GM18520 (cell line): ENCODE measurements around the gene PIEZO1.

Experiments
- ATAC-seq: cut with Tn5 transposase; IDR thresholded peaks from one replicate; pipeline ENCODE4 v1.9.1; 2021; ENCODE audit not compliant: unreplicated experiment

PIEZO1 gene

DNA sequence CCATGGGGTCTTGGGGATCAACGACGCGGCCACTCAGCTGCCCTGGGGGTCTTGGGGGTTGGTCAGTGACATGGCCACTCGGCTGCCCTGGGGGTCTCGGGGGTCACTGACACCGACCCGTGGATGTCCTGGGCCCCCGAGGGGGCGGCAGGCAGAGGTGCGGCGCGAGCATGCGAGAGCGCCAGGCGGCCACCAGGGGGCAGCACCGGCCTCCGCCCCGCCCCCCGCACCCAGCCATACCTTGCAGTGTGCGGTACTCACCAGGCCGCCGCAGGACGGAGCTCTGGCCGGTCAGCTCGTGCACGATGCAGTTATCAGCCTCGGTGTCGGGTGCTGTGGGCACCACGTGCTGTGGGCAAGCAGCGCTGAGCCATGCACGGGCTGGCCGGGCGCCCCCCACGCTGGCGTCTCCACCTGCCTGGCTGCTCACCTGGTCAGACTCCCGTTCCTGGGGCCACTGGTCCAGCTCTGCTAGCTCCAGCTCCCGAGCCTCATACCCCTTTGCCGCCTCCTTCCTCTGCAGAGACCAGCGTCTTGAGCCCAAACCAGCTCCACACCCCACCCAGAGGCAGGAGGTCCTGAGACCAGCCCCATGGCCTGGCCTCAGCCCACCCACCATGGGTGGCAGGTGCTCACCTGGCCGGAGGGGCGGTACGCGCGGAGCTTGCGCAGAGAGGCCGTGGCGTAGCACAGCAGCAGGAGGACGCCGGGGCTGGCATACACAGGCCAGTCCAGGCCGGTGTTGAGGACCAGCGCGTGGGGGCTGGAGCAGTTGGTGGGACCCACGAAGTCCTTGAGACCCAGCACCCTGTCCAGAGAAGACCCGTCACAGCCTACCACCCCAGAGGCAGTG is 47.5 kb downstream of the PIEZO1 start:
- ATAC-seq = peak; percentile 51

DNA sequence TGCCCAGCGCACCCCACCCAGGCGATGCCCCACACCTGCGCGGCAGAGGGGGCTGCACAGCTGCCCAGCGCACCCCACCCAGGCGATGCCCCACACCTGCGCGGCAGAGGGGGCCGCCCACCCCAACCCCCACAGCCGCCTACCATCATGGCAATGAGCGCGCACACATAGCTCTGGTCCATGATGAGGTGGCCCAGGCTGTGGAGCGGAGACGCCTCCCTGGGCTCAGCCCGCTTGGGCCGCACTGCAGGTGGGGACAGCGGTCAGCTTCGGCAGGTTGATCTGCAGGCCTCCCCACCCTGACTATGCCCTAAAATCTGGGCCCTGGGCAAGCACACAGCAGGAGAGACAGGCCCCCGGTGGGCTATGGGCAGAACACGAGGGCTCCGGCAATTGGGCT is 48.5 kb downstream of the PIEZO1 start:
- ATAC-seq = no peak

DNA sequence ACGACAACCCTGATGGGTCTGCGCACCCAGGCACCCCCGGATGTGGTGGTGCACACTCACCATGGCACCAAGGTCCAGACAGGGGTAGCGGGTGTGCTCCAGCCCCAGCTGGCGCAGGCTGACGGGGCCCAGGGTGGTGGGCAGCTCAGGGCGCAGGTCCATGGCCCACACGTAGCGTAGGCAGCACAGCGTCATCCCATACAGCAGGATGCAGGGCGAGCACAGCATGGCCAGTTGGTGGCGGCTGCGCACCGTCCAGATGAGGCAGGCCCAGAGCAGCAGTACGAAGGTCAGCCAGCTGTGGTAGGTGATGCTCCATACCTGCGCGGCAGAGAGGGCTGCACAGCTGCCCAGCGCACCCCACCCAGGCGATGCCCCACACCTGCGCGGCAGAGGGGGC is 48.9 kb downstream of the PIEZO1 start:
- ATAC-seq = no peak

DNA sequence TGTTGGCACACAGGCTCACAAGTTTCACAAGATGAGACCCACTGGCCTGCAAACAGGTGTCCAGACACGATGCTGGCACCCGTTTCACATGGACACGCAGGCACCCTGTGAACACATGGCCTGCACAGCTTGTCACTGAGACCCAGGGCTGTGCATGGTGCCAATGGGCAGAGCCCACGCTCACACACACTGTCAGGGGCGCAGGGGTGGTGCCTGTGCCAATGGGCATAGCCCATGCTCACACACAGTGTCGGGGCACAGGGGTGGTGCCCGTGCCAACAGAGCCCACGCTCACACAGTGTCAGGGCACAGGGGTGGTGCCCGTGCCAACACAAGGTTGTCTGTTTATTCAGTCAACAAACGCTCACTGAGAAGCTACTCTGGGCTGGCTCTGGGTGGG is 49.4 kb downstream of the PIEZO1 start:
- no peak for ATAC-seq

DNA sequence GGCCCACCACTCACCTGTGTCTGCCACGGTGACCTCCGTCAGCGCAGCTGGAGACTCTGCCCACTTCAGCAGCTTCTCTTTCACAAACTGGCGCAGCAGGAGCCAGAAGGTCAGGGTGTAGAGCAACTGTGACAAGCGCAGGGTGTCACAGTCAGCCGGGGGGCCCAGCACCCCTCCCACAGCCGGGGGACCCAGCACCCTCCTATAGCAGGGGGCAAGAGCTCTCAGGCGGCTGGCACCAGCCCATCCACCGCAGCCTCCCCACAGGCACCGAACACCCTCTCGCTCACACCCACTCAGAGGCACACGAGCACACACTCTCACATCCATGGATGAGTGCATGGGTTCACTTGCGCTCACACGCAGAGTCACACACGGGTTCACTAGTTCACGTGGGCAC is 49.9 kb downstream of the PIEZO1 start:
- no peak for ATAC-seq

DNA sequence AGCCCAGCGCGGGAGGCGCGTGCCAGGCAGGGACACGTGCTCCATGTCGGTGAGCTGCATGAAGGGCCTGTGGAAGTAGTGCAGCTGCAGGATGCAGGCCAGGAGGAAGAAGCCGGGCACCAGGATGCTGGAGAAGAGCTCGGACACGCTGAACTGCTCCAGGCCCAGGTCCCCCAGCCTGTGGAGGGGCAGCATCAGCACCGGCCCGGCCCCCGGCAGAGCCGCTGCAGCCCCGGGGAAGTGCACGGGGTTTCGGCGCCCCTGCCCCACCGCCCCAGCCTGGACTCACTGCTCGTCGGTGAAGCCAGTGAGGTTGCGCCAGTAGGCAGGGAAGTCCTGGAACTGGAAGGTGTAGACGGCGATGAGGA is 50.7 kb downstream of the PIEZO1 start:
- no peak for ATAC-seq

DNA sequence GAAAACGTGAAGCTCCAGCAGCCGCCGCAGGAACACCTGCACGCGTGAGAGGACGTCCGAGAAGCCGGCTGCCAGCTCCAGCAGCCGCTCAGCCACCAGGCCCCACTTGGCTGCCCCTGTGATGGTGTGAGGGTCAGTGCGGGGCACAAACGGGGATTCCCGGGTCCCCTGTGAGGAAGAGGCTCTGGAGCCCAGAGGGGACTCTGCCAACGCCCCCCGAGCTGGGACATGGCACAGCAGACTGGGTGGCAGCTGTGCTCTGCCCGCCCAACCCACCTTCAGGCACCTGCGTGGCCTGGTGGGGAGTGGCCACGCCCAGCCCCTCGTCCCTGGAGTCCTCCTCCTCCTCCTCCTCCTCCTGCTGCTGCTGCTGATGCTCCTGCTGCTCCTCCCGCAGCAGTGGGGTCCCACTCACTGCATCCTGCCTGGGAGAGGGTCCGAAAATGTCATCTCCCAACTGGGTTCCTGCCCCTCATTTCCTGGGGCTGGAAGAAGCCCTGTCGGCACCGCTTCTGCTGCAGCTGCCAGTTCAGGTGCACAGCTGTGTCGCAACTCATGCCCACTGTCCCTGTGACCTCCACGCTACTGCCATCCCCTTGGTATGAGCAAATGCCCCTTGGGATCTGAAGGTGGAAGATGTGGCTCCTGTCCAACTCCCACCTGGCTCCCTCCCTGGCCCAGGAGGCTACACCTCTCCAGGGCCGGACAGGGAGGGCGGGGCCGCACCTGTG is 51.2 kb downstream of the PIEZO1 start:
- no peak for ATAC-seq

DNA sequence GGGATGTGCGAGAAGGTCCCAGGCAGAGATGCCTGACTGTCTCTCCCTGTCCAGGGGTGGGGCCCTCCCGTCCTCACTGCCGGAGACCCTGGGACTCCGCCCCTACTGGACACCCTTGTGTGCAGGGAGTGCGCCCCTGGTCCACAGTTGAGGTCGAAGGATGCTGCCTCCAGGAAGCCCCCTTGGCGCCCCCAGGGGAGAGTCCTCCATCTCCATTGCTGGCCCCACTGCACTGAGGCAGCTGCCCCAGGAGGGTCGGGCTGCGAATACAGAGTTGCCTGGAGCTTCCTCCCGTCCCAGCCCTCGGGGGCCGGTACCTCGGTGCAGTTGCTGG is 52.1 kb downstream of the PIEZO1 start:
- no peak for ATAC-seq

DNA sequence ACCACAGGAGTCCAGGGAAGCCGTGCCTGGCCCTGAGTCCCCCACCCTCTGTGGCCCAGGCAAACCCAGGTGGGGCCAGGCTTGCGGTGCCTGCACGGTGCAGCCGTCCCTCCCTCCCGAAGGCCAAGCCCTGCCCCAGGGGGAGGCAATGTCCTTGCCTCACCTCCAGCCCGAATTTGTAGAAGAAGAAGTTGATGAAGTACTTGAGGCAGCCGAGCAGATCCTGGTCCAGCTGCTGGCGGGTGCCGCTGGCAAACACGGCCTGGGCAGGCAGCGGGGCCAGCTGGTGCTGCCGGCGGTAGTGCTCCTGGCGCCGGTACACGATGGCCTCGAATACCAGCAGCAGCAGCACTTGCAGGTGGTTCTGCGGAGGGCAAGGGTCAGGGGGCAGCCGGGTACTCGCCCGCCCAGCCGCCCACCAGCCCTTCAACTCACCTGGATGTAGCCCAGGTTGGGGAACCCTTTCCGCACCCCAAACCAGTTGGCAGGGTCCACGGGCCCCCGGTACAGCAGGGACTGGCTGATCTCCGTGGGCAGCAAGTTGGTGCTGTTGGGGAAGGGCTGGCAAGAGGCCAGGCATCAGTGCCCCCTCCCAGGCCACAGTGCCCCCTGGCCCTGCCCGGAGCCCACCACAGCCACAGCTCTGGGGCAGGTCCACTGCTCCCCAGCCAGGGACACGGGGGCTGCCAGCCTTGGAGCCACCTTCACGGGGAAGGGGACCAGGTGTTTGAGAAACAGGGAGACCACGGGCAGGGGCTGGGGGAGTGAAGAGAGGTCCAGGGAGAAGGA is 52.7 kb downstream of the PIEZO1 start:
- ATAC-seq = no peak

DNA sequence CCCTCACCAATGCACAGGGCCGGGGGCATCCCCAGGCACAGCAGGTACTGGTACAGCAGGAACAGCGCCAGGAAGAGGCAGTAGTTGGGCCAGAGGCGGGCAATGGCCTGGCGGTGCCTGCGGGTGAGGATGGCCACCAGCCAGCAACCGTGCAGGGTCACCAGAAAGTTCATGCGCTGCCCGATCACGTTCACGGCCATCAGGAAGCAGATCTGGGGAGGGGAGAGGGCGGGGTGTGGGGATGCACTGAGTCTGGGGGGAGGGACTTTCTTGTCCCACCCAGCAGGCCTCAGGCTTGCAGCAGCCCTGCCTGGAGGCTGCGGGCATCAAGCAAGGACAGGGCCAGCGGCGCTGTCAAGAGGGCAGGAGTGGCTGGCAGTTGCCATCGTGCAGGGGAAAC is 53.3 kb downstream of the PIEZO1 start:
- no peak for ATAC-seq

DNA sequence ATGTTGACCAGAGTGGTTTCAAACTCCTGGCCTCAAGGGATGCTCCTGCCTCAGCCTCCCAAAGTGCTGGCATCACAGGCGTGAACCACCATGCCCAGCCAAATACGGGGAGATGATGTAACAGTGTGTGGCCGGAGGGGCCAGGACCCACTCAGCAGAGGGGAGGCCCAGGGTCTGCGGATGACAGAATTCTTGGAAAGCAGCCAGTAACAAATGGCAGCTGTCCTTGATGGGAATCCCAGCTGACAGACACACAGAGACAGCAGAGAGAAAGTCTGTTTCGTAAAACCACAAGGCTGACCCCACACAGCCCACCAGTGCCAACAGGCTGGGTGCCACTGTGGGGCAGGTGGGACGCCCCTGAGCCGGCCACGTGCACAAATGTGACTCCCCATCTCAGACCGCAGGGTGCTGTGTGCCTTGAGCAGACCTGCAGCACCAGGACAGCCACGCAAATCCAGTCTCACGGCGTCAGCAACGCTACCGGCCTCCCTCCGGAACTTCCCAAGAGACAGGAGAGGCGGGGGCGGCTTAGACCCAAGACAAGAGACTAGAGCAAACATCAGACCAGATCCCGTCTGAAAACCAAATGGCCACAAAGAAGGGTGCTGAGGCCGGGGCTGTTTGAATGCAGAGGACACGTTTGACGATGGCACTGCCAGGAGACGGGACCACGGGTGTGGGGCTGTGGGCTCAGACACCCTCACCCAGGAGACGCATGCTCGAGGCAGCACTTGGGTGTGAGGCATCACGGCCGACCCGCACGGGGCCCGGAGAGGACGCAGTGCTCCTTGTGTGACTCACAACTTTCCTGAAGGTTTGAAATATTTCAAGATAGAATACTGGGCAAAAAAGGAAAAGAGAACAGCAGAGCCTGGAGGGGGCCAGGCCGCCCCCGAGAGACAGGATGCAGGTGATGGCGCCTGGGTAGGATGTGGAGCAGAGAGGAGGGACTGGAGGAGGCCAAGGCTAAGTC is 54.1 kb downstream of the PIEZO1 start:
- no peak for ATAC-seq

DNA sequence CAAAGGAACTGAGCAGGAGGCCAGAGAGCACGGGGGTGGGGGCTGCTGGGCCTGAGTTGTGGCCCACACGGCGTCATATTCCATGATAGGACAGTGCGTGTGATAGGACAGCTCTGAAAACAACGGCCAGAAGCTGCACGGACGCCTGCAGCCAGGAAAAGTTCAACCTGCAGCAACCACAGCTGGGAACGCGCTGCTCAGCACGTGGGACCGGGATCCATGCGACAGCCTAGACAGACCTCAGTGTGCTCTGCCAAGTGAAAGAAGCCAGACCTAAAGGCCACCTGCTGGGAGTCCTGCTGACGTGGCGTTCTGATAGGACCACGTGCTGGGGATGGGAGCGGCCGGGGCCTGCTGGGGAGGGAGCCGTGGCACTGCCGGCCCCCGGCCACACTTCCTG is 57.1 kb downstream of the PIEZO1 start:
- no peak for ATAC-seq

DNA sequence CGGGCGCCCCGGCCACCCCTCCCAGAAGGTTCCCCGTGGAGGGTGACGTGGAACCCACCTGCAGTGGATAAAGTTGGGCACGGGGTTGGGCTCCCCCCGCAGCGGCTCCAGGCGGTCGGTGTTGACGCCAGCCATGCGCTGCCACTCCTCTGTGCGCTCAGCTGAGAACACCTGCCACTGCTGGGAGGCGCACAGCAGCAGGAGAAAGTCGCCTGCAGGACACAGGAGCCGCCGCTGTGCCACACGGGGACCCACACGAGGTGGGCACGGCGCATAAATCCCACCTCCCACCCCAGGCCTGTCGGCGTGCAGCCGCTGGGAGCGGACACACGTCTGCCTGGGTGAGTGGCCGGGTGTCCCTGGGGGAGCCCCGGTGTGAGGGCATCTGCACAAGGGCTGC is 58.0 kb downstream of the PIEZO1 start:
- no peak for ATAC-seq

DNA sequence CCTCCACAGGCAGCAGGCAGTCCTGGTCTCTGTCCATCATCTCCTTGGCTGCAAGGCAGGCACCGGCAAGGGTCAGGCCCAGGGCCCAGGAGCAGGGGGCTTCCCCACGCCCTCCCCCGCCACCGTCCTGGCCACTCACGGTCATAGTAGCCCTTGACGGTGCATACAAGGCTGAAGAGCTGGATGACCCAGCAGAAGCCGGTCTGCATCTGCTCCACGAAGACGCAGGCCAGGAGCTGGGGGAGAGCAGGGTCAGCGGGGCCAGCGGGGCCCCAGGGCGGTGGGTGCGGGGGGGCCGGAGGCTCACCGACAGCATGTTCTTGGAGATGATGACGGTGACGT is 58.6 kb downstream of the PIEZO1 start:
- no peak for ATAC-seq

DNA sequence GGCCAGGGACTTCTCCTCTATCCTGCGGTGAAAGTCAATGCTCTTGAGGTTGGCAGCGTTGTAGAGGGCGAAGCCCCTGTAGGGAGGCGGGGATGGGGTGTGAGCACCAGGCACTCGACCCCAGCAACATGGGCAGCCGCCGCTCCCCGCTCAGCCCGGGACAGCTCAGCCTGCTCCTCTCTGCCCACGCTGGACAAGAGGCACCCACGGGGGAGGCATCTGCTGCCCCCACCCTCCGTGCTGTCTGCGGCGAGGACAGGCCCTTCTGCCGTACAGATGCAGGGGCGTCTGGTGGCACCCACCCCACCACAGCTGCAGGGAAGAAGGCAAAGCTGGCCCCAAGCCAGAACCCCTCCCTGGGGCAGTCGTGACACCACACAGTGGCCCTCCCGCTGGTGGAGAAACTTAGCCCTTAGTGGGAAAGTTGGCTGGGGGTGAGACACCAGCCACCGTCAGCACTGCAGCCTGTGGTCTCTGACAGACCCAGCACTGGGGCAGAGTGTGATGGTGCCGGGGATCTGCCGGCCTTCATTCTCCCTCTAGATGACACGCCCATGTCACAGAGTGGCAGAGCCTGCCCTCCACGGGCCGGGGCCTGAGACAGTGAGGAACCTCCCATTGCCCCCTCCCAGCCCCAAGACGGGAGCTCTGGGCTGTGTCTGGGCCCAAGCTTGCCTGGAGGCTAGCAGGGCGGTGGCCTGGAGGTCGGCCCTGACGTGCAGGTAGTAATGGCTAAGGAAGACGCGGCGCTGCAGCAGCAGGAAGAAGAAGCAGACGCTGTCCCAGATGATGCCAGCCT is 59.2 kb downstream of the PIEZO1 start:
- ATAC-seq = no peak

DNA sequence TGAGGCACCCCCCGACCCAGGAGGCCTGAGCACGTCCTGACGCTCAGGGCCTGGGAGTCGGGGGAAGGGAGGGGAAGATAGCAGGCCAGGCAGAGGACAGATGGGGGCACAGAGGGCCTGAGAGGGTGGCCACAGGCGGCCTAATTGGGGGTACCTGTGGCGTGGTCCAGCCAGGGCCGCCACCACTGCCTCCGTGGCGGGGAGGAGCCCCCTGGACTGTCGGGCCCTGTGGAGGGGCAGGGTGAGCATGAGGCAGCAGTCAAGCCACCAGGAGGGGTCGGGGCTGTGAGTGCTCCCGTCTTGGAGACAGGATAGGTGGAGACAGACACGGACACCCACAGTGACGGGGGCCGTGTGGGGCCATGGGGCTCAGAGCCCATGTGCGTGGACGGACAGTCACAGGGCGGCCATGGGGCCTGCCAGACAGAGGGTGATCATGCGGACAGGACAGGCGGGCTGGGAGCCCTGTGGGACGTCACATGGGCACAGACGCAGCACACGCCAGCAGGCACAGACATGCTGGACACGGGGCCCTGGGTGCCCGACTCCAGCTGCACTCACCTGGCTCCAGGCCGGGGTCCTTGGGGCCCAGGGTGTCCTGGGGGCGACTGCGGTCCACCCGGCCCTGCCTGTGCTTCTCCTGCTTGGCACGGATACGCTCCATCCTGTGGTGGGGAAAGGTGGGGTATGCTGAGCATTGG is 60.0 kb downstream of the PIEZO1 start:
- no peak for ATAC-seq

DNA sequence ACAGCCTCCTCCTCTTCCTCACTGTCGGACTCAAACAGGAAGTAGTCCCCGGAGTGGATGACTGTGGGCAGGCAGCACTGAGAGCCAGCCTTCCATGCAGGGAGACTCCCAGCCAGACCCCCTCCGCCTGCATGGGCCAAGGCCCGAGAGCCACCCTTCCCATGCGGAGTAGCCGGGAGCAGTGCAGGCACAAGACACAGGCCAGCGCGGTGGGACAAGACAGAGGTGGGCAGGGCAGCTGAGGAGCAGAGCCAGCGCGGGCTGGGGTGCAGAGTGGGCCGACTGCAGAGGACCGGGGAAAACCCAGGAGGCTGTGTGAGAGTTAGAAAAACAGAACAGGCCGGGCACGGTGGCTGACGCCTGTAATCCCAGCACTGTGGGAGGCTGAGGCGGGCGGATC is 61.1 kb downstream of the PIEZO1 start:
- no peak for ATAC-seq

DNA sequence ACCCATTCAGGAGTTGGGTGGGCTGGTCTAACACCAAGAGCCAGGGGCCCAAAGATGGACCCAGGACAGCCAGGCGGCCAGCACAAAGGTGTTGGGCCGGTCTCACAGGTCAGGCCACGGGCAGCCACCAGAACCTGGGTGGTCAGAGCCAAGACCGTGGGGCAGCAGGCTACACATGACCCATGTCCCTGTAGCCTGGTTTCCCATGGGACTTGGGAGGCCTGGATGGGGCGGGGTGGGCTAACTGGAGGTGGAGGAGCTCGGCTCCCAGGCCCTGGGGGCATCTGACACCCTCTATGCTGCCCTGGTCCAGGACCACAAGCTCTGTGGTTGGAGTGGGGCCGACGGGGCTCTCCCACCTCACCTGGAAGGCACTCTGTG is 61.5 kb downstream of the PIEZO1 start:
- no peak for ATAC-seq

DNA sequence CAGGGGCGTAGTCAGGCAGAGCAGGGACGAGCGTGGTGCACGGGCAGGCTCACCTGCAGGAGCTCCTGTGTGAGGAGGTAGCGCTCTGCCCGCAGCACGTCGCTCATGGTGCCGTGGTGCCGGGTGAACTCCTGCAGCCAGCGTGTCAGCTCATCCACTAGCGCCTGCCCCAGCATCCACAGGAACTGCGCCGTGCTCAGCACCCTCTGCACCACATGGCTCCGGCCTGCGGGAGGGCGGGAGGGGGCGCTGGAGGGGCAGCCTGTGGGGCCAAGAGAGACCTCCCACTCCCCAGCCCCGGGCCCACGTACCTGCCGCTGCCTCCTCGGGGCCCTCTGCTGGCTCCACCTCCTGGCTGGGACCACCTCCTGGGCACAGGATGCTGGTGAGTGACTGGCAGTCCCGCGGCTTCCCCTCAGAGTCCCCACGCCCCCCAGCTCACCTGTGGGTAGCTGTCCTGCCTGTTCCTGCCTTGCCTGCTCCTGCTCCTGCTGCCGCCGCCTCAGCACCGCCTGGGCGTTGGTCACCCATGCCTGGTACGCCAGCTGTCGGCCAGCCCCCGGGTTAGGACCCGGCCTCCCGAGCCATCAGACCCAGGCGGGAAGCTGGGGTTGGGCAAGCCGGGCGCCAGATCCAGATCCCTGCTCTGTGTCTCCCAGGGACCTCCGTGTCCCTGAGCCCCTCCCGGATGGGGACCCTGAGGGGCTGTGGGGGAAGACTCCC is 62.1 kb downstream of the PIEZO1 start:
- ATAC-seq = no peak
